B cell (primary cell): ENCODE measurements around the gene CFAP61.

Source experiments
- EZH2 ChIP-seq: IDR thresholded peaks from 2 replicates; pipeline ENCODE4 v1.6.1; 2012; ENCODE audit warnings: borderline replicate concordance, low read depth, mild to moderate bottlenecking, moderate library complexity, low read length; ENCODE audit not compliant: insufficient read depth, poor library complexity, severe bottlenecking
- TF ChIP-seq, protein P1 (sequence below): fragments of 200-600 bp; IDR thresholded peaks from one replicate; pipeline ENCODE4 v1.8.0; 2022; ENCODE audit warnings: antibody characterized with exemption, mild to moderate bottlenecking

DNA sequence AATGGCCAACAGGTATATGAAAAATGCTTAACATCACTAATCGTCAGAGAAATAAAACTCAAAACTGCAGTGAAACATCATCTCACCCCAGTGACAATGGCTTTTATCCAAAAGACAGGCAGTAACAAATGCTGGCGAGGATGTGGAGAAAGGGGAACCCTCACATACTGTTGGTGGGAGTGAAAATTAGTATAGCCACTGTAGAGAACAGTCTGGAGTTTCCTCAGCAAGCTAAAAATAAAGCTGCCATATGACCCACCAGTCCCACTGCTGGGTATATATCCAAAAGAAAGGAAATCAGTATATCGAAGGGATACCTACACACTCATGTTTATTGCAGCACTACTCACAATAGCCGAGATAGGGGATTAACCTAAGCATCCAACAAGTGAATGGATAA is 292.1 kb downstream of the CFAP61 start:
- TF ChIP-seq, protein P1, sequence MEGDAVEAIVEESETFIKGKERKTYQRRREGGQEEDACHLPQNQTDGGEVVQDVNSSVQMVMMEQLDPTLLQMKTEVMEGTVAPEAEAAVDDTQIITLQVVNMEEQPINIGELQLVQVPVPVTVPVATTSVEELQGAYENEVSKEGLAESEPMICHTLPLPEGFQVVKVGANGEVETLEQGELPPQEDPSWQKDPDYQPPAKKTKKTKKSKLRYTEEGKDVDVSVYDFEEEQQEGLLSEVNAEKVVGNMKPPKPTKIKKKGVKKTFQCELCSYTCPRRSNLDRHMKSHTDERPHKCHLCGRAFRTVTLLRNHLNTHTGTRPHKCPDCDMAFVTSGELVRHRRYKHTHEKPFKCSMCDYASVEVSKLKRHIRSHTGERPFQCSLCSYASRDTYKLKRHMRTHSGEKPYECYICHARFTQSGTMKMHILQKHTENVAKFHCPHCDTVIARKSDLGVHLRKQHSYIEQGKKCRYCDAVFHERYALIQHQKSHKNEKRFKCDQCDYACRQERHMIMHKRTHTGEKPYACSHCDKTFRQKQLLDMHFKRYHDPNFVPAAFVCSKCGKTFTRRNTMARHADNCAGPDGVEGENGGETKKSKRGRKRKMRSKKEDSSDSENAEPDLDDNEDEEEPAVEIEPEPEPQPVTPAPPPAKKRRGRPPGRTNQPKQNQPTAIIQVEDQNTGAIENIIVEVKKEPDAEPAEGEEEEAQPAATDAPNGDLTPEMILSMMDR, result no peak
- no peak for TF ChIP-seq EZH2
